DND-41 (cell line): ENCODE data around the gene SEMA6A.

Source experiments
- CTCF ChIP-seq: IDR thresholded peaks from 2 replicates; pipeline ENCODE4 v1.5.1; 2012; ENCODE audit warnings: borderline replicate concordance, low read length, moderate library complexity, mild to moderate bottlenecking; ENCODE audit not compliant: poor library complexity, severe bottlenecking; ENCODE audit errors: extremely low read depth
- EZH2 ChIP-seq: IDR thresholded peaks from 3 replicates; pipeline ENCODE4 v1.6.1; 2012; ENCODE audit warnings: borderline replicate concordance, low read depth, mild to moderate bottlenecking, moderate library complexity, low read length, inconsistent platforms; ENCODE audit not compliant: severe bottlenecking

DNA sequence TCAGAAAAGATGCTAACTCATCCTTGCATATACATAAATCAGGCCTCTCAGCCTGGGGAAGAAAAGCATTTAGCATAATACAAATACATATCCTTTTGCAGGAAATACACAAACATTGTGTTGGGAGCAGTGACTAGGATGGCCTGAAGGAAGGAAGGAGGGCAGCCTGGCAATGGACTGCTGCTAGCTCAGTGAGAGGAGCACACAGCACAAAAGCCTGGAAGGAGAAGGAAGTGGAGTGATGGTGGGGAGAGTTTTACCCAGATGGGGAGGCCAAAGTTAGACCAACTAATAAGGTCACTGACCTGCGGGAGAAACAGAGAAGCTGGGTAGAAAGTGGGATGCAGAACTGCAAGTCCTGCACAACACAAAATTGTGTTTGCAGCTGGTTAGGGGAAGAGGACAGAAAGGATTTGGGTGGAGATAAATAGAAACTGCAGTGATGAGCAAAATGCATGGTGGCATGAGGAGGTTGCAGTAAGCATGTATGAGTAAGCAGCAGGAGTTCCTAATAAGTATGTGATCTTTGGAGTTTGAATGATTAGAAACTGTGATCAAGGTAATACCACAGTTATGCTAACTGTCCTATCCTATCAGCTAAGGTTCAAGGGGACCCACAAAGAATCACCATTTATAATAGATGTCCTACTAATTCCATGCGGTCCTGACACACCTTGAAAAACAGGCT, 39.5 kb downstream of the SEMA6A start:
- TF ChIP-seq CTCF, result no peak
- no peak for TF ChIP-seq EZH2
